Epithelial cell of esophagus (primary cell): ENCODE measurements around the gene EFS.
A peak's percentile ranks its signal among the peaks of the same experiment; 100 is the strongest.

Experiments used
- DNase-seq: peaks from one replicate; pipeline ENCODE4 v3.0.0; 2010; ENCODE audit warnings: low read depth
- H3K4me3 ChIP-seq: 2 replicates; pipeline ENCODE4 v1.5.1; 2011; ENCODE audit warnings: mild to moderate bottlenecking, low read length, control low read depth
- TF ChIP-seq, protein P1 (sequence below): IDR thresholded peaks from 2 replicates; pipeline ENCODE4 v1.5.1; 2011; ENCODE audit warnings: low read depth, mild to moderate bottlenecking, low read length, control low read depth, inconsistent platforms; ENCODE audit not compliant: insufficient read depth; ENCODE audit errors: missing control alignments

The EFS gene, protein sequence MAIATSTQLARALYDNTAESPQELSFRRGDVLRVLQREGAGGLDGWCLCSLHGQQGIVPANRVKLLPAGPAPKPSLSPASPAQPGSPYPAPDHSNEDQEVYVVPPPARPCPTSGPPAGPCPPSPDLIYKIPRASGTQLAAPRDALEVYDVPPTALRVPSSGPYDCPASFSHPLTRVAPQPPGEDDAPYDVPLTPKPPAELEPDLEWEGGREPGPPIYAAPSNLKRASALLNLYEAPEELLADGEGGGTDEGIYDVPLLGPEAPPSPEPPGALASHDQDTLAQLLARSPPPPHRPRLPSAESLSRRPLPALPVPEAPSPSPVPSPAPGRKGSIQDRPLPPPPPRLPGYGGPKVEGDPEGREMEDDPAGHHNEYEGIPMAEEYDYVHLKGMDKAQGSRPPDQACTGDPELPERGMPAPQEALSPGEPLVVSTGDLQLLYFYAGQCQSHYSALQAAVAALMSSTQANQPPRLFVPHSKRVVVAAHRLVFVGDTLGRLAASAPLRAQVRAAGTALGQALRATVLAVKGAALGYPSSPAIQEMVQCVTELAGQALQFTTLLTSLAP

DNA sequence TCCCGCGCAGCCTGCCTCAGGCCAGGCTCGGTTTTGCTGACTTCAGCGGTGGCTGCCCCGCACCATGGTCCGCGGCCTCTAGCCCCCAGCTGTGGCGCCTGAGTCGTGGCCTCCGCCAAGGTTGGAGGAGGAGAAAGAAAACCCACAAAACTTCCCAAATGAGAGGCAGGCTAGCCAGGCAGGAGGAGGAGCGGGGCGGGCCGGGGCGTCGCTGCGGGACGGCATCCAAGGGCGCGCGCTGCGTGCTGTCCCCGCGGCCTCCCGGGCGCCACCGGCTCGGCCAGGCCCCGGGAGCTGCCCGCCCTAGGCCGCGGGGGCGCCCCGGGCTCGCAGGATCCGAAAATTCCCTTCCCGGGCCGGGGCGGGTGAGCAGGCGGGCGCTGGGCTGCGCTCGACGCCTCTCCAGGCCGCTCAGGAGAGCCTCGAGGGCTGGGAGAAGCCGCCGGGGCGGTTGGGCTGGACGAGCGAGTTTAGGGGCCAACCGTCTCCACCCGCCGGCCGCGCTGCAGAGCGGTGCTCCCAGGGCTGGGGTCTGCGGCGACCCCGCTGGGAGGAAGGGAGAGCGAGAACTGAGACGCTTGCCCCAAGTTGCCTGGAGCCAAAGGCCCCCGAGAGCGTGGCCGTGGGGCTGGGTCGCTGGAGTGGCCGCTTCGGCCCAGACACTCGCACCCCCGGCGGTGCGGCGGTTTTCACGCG is at the start of gene EFS:
Gene EFS (minus strand): TSS at position 137 of the 696 bp plus-strand sequence. CDS start 147 bp downstream, outside the sequence.
- peak; percentile 75 for DNase-seq
- H3K4me3 ChIP-seq: peak within 1 kb of the TSS; percentile 66
- TF ChIP-seq, protein P1, sequence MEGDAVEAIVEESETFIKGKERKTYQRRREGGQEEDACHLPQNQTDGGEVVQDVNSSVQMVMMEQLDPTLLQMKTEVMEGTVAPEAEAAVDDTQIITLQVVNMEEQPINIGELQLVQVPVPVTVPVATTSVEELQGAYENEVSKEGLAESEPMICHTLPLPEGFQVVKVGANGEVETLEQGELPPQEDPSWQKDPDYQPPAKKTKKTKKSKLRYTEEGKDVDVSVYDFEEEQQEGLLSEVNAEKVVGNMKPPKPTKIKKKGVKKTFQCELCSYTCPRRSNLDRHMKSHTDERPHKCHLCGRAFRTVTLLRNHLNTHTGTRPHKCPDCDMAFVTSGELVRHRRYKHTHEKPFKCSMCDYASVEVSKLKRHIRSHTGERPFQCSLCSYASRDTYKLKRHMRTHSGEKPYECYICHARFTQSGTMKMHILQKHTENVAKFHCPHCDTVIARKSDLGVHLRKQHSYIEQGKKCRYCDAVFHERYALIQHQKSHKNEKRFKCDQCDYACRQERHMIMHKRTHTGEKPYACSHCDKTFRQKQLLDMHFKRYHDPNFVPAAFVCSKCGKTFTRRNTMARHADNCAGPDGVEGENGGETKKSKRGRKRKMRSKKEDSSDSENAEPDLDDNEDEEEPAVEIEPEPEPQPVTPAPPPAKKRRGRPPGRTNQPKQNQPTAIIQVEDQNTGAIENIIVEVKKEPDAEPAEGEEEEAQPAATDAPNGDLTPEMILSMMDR: no peak

DNA sequence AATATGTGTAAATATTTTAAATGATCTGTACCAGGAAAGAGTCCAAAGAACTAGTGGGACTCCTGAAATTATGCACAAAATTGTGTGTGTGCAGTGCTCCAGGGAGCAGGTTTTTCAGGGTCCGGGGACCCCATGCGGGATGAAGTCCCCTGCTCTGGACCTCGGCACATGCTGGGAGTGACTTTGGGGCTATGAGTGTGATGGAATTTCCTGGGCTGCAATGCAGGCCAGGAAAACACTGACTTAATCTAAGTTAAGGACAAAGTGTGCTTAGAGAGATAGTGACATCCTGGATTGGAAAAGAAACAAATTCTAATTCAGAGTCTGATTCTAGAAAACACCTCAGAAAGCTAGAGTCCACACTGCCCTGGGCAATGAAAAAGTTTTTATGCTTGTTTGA is 49.3 kb upstream of the EFS start:
- no peak overlapping the region for H3K4me3 ChIP-seq
- TF ChIP-seq, protein P1: no peak
- DNase-seq: no peak

DNA sequence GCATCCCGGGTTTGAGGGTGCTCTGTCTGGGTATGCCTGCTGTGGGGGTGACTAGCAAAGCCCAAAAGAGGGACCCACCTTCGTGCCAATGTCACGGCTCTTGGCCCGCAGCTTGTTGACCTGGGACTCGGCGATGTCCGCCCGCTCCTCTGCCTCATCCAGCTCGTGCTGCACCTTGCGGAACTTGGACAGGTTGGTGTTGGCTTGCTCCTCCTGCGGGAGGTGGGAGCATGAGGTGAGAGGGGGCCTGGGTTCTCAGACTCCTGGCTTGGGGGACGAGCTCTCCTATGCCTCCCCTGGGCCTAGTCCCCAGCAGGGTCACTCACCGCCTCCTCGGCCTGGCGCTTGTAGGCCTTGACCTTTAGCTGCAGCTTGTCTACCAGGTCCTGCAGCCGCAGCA is 48.7 kb upstream of the EFS start:
- TF ChIP-seq, protein P1: no peak
- DNase-seq: no peak
- H3K4me3 ChIP-seq: no peak overlapping the region

DNA sequence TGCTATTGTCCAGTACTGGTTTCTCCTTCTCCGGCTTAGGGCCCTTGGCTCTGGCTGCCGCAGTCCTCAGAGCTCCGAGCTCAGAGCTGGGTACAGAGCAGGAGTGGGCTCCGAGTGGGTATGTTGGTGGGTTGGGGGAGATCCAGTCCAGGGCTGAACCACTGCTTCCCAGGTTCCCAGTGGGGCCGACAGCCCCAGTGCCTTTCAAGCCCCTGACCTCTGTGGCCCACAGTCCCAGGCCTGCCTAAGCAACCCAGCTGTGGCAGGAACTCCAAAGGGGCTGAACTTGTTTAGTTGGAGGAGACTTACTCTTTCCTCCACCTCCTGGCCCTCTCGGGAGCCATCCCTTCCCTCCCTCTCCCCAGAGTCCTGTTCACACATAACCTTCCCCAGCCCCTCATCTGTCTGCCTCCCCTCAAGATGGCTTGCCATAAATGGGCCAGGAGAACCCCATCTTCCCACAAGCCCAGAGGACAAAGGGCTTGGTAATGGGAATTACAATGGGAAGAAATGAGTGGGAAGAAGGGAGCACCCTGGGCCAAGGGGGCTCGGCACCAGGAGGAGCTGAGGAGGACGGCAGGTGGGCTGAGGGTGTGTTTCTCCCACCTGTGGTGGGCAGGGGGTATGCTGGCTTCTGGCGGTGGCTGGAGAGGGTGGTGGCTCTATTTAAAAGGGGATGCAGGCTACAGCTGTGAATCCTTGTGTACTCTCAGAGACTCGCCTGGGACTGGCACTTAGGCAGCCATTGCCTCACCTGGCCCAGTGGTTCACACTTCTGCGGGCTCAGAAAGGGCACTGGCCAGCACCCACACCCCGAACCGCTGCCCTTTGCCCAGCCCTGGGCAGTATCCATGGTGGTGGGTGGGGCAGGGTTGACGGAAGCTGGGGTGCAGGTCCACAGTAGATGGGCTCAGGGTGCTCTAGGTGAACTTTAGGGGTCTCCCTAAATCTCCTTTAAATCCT is 46.9 kb upstream of the EFS start:
- no peak overlapping the region for H3K4me3 ChIP-seq
- TF ChIP-seq, protein P1: no peak
- no peak for DNase-seq

DNA sequence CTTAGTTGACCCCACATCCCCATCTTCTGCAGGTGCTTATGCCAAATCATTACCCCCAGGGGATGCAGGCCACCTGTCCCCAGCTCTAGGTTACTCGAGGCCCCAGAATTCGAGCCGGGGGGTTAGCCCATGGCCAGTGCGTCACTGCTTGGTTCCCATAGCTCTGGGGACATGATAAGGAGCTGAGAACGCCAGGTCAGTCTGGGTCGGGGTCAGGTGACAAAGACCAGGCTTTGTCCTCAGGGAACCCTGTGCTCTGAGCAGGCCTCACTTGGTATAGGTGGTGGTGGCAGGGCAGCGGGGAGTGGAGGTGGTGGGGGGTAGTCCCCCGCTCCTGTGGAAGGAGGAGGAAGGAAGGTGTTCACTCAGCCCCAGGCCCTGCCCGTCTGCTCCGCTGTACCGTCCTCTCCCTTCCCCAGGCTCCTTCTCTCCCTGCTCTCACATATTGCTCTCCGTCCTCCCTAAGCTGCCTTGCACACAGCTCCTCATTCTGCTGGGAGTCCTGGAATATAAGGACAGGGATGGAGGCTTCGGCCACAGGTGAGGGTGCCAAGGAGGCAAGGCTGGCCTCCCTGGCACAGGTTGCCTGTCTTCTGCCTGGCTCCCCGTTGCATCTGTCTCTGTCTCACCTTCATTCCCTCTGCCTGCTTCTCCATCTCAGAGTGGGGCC is 45.1 kb upstream of the EFS start:
- DNase-seq: no peak
- TF ChIP-seq, protein P1: no peak

DNA sequence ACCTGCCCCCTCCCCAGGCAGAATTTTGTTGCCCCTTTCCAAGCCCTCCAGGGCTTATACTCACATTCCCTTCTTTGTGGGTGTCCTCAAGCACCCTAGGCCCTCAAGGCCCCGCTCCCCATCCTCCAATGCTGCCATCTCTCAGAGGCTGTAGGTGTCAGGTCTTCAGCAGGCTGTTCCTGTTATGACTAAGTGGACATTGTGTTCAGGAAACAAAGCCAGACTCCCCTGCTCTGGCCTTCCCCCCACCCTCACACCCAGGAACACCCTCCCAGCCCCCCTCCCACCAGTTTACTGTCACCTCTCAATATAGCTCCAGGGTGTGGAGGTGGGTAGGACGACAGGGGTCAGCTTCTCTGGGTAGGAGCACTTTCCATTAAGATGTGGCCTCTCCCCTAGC is 44.5 kb upstream of the EFS start:
- TF ChIP-seq, protein P1: no peak
- H3K4me3 ChIP-seq: no peak overlapping the region
- no peak for DNase-seq

More for the DNA sequence above, 45.1 kb upstream of the EFS start:
- no peak overlapping the region for H3K4me3 ChIP-seq
